Panc1 (cell line): Measurements from ENCODE around the gene ACCS. TPM values are rescaled to one million over a fixed set of nuclear protein-coding genes. Genes with fewer than 3 reads are reported as not detected.

ENCODE experiments used
- ATAC-seq: fragments of 200-7000 bp; cut with Tn5 transposase; 2 replicates; pipeline ENCODE4 v1.9.1; 2020; ENCODE audit warnings: mild to moderate bottlenecking, moderate library complexity
- BruUV-seq: library from RNA; stranded (reverse); fragments of 400-500 nt; replicated peaks from 2 replicates; lab custom pipeline; 2021; lab: Mats Ljungman, UMichigan
- CTCF ChIA-PET: fragments of 300-600 bp; sonication (Branson Sonifier 250); formaldehyde crosslinking; loops from one replicate; lab custom pipeline; 2022; ENCODE audit warnings: antibody characterized with exemption; lab: Charles Lee
- POLR2A ChIA-PET: fragments of 300-600 bp; sonication (Branson Sonifier 250); formaldehyde crosslinking; loops from one replicate; lab custom pipeline; 2022; ENCODE audit warnings: antibody characterized with exemption; lab: Charles Lee
- DNase-seq: peaks from one replicate; pipeline ENCODE4 v3.0.0-alpha.2; 2010; ENCODE audit warnings: low read depth, low spot score
- H3K27ac ChIP-seq: 2 replicates; pipeline ENCODE4 v1.5.1; 2011; ENCODE audit warnings: mild to moderate bottlenecking, low read length, inconsistent platforms
- H3K27me3 ChIP-seq: fragments of 200-500 bp; sonication (Bioruptor generic); 2 replicates; pipeline ENCODE4 v1.6.0; 2014; ENCODE audit warnings: low read length, inconsistent platforms; ENCODE audit not compliant: control insufficient read depth, insufficient read depth
- H3K36me3 ChIP-seq: fragments of 200-500 bp; sonication (Bioruptor generic); 2 replicates; pipeline ENCODE4 v1.5.1; 2014; ENCODE audit warnings: inconsistent platforms, mild to moderate bottlenecking, low read length, moderate library complexity; ENCODE audit not compliant: control insufficient read depth, insufficient read depth
- H3K4me1 ChIP-seq: 2 replicates; pipeline ENCODE4 v1.5.1; 2011; ENCODE audit warnings: inconsistent platforms, mild to moderate bottlenecking, low read length, moderate library complexity; ENCODE audit not compliant: control insufficient read depth, insufficient read depth
- H3K4me3 ChIP-seq, 2 experiments: 2 replicates each; pipeline ENCODE4 v1.5.1; 2011 to 2012; ENCODE audit warnings: low read depth in 2 of 2, low read length in 2 of 2, mild to moderate bottlenecking in 2 of 2, inconsistent platforms in 1 of 2, moderate library complexity in 1 of 2
- H3K9me3 ChIP-seq: fragments of 200-500 bp; sonication (Bioruptor generic); 2 replicates; pipeline ENCODE4 v1.5.1; 2014; ENCODE audit warnings: low read depth, mild to moderate bottlenecking, inconsistent platforms, low read length, moderate library complexity; ENCODE audit not compliant: control insufficient read depth, insufficient read depth
- CTCF ChIP-seq: fragments of 450-650 bp; IDR thresholded peaks from 2 replicates; pipeline ENCODE4 v1.5.1; 2017; ENCODE audit warnings: mild to moderate bottlenecking
- POLR2AphosphoS5 ChIP-seq: IDR thresholded peaks from 2 replicates; pipeline ENCODE4 v1.6.1; 2012; ENCODE audit warnings: mild to moderate bottlenecking, low read depth, low read length, moderate library complexity
- REST ChIP-seq, 2 experiments: IDR thresholded peaks; 2 replicates each; pipeline ENCODE4 v1.6.1; 2011 to 2012; ENCODE audit warnings: low read depth in 2 of 2, control low read depth in 1 of 2, low read length in 1 of 2, mild to moderate bottlenecking in 1 of 2, moderate library complexity in 1 of 2; ENCODE audit not compliant: insufficient read depth in 1 of 2
- SIN3A ChIP-seq: IDR thresholded peaks from 2 replicates; pipeline ENCODE4 v1.6.1; 2012; ENCODE audit warnings: low read depth, mild to moderate bottlenecking, low read length, moderate library complexity, borderline replicate concordance; ENCODE audit not compliant: insufficient read depth
- TCF7L2 ChIP-seq: IDR thresholded peaks from 2 replicates; pipeline ENCODE4 v1.6.1; 2011; ENCODE audit warnings: mild to moderate bottlenecking, low read depth, low read length, inconsistent platforms
- in situ Hi-C: cut with HindIII; loops from 2 replicates; pipeline ENCODE4 v1.10.0; 2016; ENCODE audit warnings: low sequenced_read_pairs, low pct_unique_long_range_greater_than_20kb
- intact Hi-C: fragments of 100-400 bp; cut with micrococcal nuclease; formaldehyde crosslinking; loops from one replicate; pipeline ENCODE4 v1.10.0; 2022; ENCODE audit not compliant: unreplicated experiment
- total RNA-seq: library from RNA; stranded (reverse); gene quantifications from one replicate; pipeline ENCODE4 v1.2.1, GENCODE V29; 2021; ENCODE audit not compliant: unreplicated experiment

The ACCS gene
- total RNA-seq, 1 experiment from 2014 or later: 38.0 TPM

DNA sequence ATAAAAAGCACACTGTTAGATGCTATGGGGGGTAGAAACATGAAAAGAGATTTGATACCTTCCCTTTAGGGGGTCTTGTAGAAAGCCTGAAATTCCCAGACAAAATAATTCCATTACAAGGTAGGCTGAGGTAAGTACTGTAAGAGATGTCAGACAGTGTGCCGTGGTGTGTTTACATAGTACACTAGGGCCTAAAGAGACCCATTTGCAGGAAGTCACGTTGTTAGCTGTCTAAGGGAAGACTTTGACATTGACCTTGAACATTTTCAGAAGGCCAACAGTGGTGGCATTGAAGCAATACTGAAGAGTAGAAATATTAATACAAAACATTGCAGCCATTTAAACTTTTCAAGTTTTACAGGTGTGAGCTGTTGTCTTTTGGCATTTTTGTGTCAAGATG is 60.2 kb downstream of the ACCS start:
- Histone ChIP-seq H3K4me3 (no peak overlapping the region), H3K27me3 (no peaks in the 10 kb centered on the region), H3K9me3 (no peaks in the 10 kb centered on the region), H3K27ac (no peak overlapping the region), H3K4me1 (no peaks in the 10 kb centered on the region), H3K36me3 (peaks cover 3% of the 10 kb centered on the region)
- ATAC-seq (no peak), DNase-seq (no peak)
- in situ Hi-C loops (no loop called here), intact Hi-C loops (no loop called here)
- TF ChIP-seq CTCF (no peak), SIN3A (no peak), TCF7L2 (no peak), POLR2AphosphoS5 (no peak), REST (IDR thresholded peaks at IDR 0.05; ENCODE audit: insufficient read depth in 1 of 2, low read depth in 2 of 2, low read length in 1 of 2) (no peak)
- ChIA-PET CTCF (no interaction called here), POLR2A (no interaction called here)
- BruUV-seq: no TSS peak

DNA sequence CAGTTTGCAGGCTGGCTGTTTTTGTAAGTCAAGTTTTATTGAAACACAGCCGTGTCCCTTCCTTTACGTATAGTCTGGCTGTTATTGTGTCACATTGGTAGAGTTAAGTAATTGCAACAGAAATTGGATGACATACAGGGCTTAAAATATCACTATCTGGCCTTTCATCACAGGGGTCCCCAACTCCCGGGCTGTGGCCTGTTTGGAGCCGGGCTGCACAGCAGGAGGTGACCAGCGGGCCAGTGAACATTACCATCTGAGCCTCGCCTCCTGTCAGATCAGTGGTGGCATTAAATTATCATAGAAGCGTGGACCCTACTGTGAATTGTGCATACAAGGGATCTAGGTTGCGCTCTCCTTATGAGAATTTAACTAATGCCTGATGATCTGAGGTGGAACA is 61.1 kb downstream of the ACCS start:
- no peak overlapping the region for H3K27ac ChIP-seq
- ATAC-seq (no peak), DNase-seq (no peak)
- BruUV-seq: no TSS peak
- H3K4me1 ChIP-seq: no peaks in the 10 kb centered on the region
- CTCF ChIA-PET: no interaction called here
- intact Hi-C loops: no loop called here
- TF ChIP-seq CTCF (no peak), POLR2AphosphoS5 (no peak), REST (IDR thresholded peaks at IDR 0.05; ENCODE audit: insufficient read depth in 1 of 2, low read depth in 2 of 2, low read length in 1 of 2) (no peak), SIN3A (no peak), TCF7L2 (no peak)
- no peaks in the 10 kb centered on the region for H3K9me3 ChIP-seq
- no peaks in the 10 kb centered on the region for H3K27me3 ChIP-seq
- H3K36me3 ChIP-seq: peaks cover 3% of the 10 kb centered on the region
- no peak overlapping the region for H3K4me3 ChIP-seq
- POLR2A ChIA-PET: no interaction called here
- in situ Hi-C loops: no loop called here
